GM19099 (cell line): ENCODE data around the gene HELZ2.

Experiments used
- POLR2A ChIP-seq: IDR thresholded peaks from 3 replicates; pipeline ENCODE4 v1.6.1; 2011; ENCODE audit warnings: low read depth; ENCODE audit not compliant: insufficient read length; ENCODE audit errors: extremely low read depth

The HELZ2 gene

DNA sequence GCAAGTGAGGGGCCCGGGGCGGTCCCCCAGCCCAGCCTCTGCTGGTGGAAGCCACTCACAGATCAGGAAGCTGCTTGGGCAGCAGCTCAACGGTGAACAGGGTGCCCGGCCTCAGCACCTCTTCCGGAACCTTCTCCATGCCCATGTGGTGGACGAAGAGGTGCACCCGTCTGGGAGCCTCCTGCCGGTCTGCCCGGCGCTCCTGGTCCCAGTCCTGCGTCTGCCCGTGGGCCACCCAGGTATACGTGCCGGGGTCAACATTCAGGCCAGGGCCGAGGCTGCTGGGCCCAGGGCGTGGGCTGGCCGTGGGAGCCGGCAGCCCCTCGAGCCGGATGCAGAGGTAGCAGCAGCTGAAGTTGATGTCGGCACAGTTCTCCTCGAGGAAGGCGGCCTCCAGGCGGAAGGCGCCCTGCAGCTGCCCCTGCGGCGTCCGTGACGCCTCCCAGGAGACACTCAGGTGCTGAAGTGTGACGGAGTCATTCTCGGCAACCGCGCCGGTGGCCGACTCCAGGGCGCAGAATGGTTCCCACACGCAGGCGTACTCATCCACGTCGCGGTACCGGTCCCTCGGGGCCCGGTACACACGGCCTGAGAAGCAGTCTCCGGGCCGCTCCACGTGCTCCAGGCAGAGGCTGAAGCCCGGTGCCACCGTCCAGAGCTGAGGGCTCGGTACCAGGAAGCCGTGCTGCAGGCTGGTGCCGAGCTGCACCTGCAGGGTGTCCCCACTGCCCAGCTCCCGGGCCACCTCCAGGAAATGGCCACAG is 11.4 kb downstream of the HELZ2 start:
- no peak for TF ChIP-seq POLR2A

DNA sequence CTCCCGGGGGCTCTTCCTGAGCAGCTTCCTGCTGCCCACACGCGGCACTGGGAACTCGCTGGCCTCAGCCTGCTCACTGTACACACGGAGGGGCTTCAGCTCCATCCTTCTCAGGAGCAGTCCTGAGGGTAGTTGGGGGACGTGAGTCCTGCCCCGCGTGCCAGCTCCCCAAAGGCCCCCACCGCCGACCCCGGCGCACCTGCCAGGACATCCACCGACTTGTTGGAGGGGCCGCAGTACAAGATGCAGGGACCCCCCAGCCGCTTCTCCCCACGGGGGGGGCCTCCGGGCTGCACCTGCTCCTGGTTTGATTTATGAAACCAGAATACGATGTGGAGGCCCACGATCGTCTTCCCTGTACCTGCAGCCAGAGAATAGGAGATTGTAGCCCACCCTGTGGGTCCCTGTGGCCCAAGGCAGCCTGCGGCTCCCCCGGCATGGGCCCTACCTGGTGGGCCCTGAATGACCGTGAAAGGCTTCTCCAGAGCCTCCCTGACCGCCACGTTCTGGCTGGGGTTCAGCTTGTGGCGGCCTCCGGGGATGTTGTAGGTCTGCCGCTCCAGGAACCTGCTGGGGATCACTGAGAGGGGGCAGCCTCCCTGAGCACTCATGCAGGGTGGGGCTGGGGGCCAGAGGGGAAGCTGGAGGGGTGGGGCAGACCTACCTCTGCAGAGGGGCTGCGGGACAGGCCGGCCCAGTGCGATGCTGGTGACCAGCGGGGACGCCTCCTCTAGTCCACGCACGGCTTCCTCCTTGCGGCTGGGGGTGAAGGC is 12.2 kb downstream of the HELZ2 start:
- TF ChIP-seq POLR2A: no peak

DNA sequence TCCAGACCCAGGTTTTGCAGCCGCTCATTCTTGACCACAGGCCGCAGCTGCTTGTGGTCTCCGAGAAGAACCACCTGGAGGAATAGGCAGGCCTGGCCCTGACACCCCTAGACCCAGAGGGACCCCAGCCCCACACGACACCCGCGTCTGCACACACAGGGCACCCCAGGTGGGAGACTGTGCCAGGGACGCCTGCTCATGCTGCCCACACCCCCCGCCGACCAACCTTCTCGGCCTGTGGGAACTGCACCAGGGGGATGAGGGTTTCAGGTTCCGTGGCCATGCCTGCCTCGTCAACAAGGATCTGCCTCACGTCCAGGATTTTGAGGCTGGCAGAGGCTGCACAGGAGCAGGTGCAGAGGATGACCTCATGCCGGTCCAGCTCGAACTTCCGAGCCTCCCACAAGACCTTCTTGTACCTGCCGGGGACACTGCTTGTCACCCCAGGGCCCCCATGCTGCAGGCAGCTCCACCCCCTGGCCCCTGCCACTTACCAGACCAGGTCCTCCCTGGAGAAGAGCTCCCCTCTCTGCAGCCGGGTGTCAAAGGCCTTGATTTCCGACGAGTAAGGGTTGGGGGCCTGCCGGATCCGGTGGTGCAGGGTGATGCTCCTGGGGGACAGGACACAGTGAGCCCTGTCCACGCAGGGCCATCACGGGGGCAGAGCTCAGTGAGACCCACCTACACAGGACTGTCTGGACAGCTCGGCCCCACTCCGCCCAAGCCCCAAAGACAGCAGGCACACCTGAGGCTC is 13.0 kb downstream of the HELZ2 start:
- TF ChIP-seq POLR2A: no peak

DNA sequence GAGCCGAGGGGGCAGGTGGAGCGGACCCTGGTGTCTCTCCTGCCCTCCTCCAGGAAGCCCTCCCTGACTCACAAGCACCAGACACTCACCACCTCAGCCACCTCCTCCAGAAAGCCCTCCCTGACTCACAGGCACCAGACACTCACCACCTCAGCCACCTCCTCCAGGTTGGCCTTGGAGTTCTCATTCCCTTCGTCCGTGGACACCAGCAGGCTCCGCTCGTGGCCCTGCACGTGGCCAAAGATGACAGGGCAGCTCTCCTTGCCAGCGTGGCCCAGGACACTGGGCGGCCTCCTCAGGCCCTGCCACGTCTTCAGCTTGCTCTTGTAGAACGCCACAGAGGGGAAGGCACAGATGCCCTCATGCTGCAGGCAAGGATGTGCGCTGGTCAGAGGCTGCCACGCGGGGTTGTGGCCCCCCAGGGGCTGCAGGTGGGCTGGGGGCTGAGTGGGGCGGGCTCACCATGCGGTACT is 13.7 kb downstream of the HELZ2 start:
- no peak for TF ChIP-seq POLR2A

DNA sequence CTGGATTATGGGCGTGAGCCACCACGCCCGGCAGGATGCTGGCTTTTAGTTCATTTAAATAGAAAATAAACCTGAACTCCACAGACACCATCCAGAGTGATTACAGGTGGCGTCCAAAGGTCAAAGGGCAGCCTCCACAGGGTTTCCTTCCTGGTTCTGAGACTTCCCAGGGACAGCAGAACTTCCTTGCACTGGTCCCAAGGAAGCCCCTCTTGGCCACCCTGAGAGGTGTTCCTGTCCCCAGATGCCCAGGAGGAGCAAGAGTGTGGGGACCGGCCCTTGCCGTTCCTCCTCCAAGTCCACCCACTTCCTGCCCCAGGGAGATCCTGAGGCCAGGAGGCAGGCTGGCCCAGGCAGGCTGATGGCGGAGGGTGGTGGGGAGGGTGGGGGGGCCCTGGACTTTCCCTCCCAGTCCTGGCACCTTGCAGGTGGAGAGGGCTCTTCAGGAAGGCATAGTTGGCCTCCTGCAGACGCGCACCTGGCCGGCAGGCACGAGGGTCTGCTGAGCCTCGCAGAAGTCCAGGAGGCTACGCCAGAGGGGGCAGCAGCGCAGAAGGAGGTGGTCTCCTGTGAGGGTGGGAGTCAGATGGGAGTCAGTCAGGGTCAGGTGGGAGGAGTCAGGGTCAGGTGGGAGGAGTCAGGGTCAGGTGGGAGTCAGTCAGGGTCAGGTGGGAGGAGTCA is 15.1 kb downstream of the HELZ2 start:
- no peak for TF ChIP-seq POLR2A

DNA sequence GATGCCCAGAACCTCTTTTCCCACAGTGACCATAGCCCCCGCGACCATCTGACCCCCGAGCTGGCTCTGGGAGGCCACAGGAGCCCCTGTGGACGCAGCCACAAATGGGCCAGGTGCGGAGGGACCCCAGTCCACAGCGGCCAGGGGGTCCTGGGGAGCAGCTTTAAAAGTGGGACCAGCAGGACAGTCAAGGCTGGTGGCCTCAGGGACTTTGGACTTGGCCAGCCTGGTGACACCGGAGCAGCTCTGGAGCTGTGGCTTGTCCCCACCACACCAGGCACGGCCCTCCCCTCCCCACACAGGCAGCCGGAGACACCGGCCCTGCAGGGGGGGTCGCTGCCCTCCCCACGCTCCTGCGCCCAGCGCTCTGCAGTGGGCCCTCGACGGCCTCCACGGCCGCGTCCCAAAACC is 16.6 kb downstream of the HELZ2 start:
- no peak for TF ChIP-seq POLR2A

- no peak for TF ChIP-seq POLR2A
Observed at GRCh38 chr20:63556873-63557478, 17.1 kb downstream of the HELZ2 start.

- TF ChIP-seq POLR2A: no peak
Observed at GRCh38 chr20:63555661-63556381, 18.2 kb downstream of the HELZ2 start.

DNA sequence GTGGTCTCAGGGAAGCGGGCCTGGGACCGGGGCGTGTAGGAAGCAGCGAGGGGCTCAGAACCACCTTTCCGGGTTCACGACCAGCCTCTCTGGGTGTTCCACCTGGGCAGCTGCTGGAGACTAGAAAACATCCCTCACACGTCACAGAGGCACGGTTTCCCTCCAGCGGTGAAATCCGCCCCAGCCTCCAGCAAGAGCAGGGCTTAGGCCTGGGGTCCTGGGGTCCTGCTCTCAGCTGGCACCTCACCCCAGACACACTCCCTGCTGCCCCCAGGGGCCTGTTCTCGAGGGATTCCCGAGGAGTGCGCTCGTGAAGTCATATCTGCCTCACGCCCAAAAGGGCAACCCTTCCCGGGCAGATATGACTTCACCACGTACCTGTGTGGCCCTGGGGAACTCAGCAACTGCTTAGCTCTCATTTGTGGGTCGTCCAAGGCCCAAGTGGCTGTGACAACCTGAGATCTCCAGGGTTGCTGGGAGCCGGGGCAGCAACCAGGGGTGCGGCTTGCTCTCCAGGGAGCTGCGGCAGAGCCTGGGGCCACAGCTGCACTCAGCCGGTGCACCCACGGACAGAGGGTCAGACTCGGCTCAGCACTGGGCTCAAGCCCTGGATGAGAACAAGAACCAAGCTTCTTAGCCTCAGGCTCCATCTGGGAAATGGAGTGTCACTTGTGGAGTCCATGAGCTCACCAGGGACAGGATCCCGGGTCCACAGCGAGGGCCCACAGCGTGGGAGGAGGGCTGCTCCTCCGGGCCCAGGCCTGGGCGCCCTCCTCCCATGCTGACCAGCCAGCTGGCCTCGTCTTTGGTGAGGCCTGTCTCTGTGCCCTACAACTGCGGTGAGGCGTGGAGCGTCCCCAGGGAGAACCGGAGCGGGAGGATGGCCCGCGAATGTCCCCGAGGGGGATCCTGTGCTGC is 19.4 kb downstream of the HELZ2 start:
- TF ChIP-seq POLR2A: no peak

DNA sequence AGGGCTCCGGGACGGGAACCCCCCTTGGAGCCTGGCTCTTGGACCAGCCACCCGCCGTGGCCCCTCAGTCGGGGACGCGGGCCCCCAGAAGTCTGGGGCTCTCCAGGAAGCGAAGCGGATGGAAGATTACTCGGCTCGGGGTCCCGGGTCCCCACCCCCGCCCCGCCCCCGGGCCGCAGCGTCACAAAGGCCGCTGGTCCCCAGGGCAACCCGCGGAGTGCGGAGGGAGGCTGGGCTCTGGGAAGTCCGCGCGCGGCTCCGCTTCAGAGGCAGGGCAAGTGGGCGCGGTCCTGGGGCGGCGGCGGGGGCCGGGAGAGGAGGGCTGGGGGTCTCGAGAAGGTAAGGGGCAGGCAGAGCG is 20.1 kb downstream of the HELZ2 start, which contains the start of gene FNDC11:
Gene FNDC11 (plus strand): TSS at position 227 of the 358 bp plus-strand sequence. CDS start 1,505 bp downstream, outside the sequence.
- no peak for TF ChIP-seq POLR2A

- TF ChIP-seq POLR2A: peak; percentile 8
Observed at GRCh38 chr20:63553251-63553932, 20.6 kb downstream of the HELZ2 start.
